ENCODE measurements around the gene PLXDC2. TPM values are rescaled to one million over a fixed set of nuclear protein-coding genes. Genes with fewer than 3 reads are reported as not detected.

Gene PLXDC2
- total RNA-seq, 1 donor from 2014 or later: 0.86 TPM

DNA sequence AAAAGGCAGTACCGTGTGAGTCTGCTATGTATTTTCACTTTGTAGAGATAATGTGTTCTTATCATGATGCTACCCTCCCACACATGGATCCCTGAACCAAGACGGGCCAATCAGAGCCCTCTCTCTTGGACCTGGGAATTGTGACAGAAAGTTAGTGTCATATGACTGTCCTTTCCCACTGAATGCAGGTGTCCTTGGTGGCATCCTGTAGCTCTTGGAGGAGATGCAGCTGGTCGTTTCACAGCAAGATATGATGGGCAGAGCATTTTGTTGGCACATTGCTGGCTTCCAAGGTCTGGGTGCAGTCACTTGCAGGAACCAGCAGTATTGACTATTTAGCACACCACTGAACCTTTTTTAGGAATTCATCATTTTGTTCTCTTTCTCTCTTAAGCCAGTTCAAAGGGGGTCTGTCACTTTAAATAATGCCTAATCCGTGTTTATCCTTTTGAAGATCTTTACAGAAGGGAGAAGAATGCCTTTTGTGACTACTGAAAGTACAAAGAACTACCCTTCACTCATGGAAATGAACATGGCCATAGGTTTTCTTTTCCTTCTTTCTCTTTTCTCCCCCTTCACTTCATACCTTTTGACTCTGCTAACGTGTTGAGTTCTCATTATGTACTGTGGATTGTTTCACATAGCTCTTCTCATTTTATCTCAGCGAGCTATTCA, 125.1 kb downstream of the PLXDC2 start:
- DNase-seq (ENCODE audit: low read depth): no peak
- TF ChIP-seq, protein P1, sequence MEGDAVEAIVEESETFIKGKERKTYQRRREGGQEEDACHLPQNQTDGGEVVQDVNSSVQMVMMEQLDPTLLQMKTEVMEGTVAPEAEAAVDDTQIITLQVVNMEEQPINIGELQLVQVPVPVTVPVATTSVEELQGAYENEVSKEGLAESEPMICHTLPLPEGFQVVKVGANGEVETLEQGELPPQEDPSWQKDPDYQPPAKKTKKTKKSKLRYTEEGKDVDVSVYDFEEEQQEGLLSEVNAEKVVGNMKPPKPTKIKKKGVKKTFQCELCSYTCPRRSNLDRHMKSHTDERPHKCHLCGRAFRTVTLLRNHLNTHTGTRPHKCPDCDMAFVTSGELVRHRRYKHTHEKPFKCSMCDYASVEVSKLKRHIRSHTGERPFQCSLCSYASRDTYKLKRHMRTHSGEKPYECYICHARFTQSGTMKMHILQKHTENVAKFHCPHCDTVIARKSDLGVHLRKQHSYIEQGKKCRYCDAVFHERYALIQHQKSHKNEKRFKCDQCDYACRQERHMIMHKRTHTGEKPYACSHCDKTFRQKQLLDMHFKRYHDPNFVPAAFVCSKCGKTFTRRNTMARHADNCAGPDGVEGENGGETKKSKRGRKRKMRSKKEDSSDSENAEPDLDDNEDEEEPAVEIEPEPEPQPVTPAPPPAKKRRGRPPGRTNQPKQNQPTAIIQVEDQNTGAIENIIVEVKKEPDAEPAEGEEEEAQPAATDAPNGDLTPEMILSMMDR (conservative IDR thresholded peaks at IDR 0.05; ENCODE audit: low read depth, low read length): no peak

DNA sequence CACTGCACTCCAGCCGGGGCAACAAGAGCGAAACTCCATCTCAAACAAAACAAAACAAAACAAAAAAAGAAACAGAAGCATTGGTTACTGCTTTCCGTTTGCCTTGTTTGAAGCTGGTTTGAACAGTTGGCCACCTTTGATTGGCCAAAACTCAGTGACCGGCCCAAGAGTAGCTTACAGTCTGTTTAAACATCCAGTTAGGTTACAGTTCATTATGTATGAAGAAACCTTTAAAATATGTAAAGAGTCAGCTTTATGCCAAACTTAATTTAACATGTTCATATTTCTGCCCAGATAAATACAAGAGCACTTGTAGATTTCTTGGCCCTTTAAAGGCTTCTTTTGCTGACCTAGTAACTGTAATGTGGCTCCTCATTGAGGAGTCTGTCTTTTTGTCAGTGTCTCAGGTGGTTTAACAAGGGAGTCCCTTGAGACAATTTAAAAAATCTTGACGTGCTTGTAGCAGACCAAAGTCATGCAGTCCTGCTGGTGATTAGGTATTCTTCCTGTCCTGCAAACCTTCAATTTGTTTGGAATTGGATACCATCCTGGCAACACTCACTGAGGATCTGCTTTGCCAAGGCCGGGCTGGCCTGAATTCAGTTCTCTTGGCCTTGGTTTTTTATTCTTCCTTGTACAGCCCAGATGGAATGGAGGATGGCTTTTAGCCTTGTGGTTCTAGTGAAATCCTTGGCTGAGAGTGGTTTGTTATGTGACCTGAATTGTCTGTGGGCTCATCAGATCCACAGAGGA, 128.9 kb downstream of the PLXDC2 start:
- no peak for DNase-seq (ENCODE audit: low read depth)
- TF ChIP-seq, protein P1 (conservative IDR thresholded peaks at IDR 0.05; ENCODE audit: low read depth, low read length): no peak
- no peak overlapping the region for H3K4me3 ChIP-seq (ENCODE audit: low read depth, low read length)

More for the DNA sequence above, 125.1 kb downstream of the PLXDC2 start:
- H3K4me3 ChIP-seq (ENCODE audit: low read depth, low read length): no peak overlapping the region

DNA sequence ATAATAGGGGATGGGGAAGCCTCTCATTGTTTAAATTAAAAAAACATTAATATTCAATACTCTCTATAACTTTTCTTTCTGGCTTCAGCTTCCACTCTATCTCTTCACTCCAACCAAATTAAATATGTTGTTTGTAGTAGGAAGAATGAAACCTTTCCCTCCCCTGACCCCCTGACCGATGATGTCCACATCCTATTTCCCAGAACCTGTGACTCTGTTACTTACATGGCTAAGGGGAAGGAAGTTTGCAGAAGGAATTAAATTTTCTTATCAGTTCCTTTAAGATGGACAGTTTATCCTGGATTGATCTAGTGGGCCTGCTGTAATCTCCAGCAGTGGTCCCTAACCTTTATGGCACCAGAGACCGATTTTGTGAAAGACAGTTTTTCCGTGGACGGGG, 130.0 kb downstream of the PLXDC2 start:
- DNase-seq (ENCODE audit: low read depth): no peak
- H3K4me3 ChIP-seq (ENCODE audit: low read depth, low read length): no peak overlapping the region
- TF ChIP-seq, protein P1 (conservative IDR thresholded peaks at IDR 0.05; ENCODE audit: low read depth, low read length): no peak

DNA sequence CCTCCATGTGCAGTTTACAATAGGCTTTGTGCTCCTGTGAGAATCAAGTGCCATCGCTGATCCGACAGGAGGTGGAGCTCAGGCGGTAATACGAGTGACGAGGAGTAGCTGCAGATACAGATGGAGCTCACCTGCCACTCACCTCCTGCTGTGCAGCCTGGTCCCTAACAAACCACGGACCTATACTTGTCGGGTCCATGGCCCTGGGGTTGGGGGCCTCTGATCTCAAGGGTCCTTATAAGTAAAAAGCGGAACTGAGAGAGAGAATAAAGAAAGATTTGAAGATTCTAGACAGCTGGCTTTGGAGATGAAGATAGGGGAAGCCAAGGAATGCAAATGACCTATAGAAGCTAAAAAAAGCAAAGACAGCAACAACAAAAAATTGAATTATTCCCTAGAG, 130.6 kb downstream of the PLXDC2 start:
- TF ChIP-seq, protein P1 (conservative IDR thresholded peaks at IDR 0.05; ENCODE audit: low read depth, low read length): no peak
- no peak overlapping the region for H3K4me3 ChIP-seq (ENCODE audit: low read depth, low read length)
- DNase-seq (ENCODE audit: low read depth): no peak

DNA sequence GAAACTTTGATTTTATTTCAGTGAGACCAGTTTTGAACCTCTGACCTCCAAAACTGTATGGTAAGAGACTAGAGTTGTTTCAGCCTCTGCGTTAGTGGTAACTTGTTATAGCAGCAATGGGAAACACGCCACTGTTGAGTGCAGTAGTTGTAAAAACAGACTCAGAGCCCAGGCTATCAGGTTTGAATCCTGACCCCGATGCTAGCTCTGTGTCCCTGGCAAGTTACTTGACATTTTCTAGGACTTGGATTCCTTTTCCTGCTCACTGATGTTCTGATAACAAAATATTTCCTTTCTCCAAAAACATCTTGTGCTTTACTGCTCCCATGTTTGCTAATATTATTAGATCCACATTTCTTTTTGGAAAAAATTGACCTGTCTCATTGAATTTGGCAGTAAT, 131.0 kb downstream of the PLXDC2 start:
- no peak overlapping the region for H3K4me3 ChIP-seq (ENCODE audit: low read depth, low read length)
- TF ChIP-seq, protein P1 (conservative IDR thresholded peaks at IDR 0.05; ENCODE audit: low read depth, low read length): no peak
- no peak for DNase-seq (ENCODE audit: low read depth)

DNA sequence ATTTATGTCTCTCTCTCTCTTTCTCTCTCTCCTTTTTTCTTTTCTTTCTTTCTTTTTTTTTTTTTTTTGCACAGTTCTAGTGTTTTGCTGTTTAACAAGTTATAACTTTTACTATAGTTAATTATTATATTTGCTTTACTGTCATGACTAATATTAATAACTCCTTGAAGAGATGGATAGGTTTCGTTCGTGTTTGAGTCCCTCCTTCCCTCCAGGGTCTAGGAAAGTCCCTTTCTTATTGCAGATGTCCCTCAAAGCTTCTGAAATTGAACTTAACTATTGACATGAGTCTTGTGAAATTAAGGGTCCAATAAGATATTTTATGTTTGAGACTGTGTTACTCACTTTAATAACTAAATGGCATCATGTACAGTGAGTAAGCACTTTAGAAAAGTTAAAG, 131.4 kb downstream of the PLXDC2 start:
- DNase-seq (ENCODE audit: low read depth): no peak
- TF ChIP-seq, protein P1 (conservative IDR thresholded peaks at IDR 0.05; ENCODE audit: low read depth, low read length): no peak
- H3K4me3 ChIP-seq (ENCODE audit: low read depth, low read length): no peak overlapping the region

Data from epithelial cell of proximal tubule (primary cell).